DMS53 (cell line): Measurements from ENCODE around the gene CFAP410.
A peak's percentile ranks its signal among the peaks of the same experiment; 100 is the strongest.

Experiments
- DNase-seq: peaks from one replicate; lab custom pipeline; 2025; lab: John Stamatoyannopoulos, UW

CFAP410 gene

GRCh38 chr21:44316277-44316900 is 22.8 kb downstream of the CFAP410 start:
- DNase-seq, result no peak

- DNase-seq, result no peak
Measured at GRCh38 chr21:44315691-44316203, 23.4 kb downstream of the CFAP410 start.

GRCh38 chr21:44314561-44314960 is 24.6 kb downstream of the CFAP410 start:
- DNase-seq, result no peak

GRCh38 chr21:44314128-44314527 is 25.1 kb downstream of the CFAP410 start:
- DNase-seq, result no peak

- DNase-seq, result no peak
Measured at GRCh38 chr21:44313451-44313850, 25.7 kb downstream of the CFAP410 start.

- no peak for DNase-seq
Measured at GRCh38 chr21:44312716-44313115, 26.5 kb downstream of the CFAP410 start.

- DNase-seq, result no peak
Measured at GRCh38 chr21:44312089-44312488, 27.1 kb downstream of the CFAP410 start.

GRCh38 chr21:44310628-44311507 is 28.3 kb downstream of the CFAP410 start:
- no peak for DNase-seq

- DNase-seq, result no peak
Measured at GRCh38 chr21:44306936-44307704, 32.1 kb downstream of the CFAP410 start.

- no peak for DNase-seq
Measured at GRCh38 chr21:44305691-44306090, 33.5 kb downstream of the CFAP410 start.

- DNase-seq, result peak; percentile 64
Measured at GRCh38 chr21:44304877-44305293, 34.3 kb downstream of the CFAP410 start.

GRCh38 chr21:44304011-44304616 is 35.1 kb downstream of the CFAP410 start:
- DNase-seq, result no peak

- peak; percentile 16 for DNase-seq
Measured at GRCh38 chr21:44303490-44303981, 35.7 kb downstream of the CFAP410 start.

GRCh38 chr21:44302573-44303401 is 36.4 kb downstream of the CFAP410 start:
- peak; percentile 57 for DNase-seq

GRCh38 chr21:44301961-44302406 is 37.2 kb downstream of the CFAP410 start:
- peak; percentile 37 for DNase-seq

- no peak for DNase-seq
Measured at GRCh38 chr21:44301141-44301540, 38.0 kb downstream of the CFAP410 start.

- peak; percentile 80 for DNase-seq
Measured at GRCh38 chr21:44300262-44300959, 38.8 kb downstream of the CFAP410 start.

GRCh38 chr21:44299458-44300261 is 39.5 kb downstream of the CFAP410 start, which contains the start of gene PFKL:
Gene PFKL, plus strand, starts transcription at chr21:44300053. Its CDS starts 53 bp downstream, at chr21:44300106.
- peak; percentile 81 for DNase-seq

- DNase-seq, result peak; percentile 44
Measured at GRCh38 chr21:44299085-44299457, 40.1 kb downstream of the CFAP410 start.
